Activated CD4-positive, alpha-beta T cell treated with anti-CD3 and anti-CD28 coated beads for 36 hours (primary cell): Measurements from ENCODE around the gene IGFBP2. TPM values are rescaled to one million over a fixed set of nuclear protein-coding genes. Genes with fewer than 3 reads are reported as not detected.

ENCODE experiments used
- ATAC-seq: fragments of 200-7000 bp; cut with Tn5 transposase; one replicate; pipeline ENCODE4 v1.10.0; 2021; ENCODE audit warnings: mild to moderate bottlenecking, moderate library complexity
- CTCF ChIA-PET: fragments of 350-600 bp; sonication (Branson Sonifier 250); formaldehyde crosslinking; loops from one replicate; lab custom pipeline; 2021; ENCODE audit warnings: antibody characterized with exemption; lab: Charles Lee
- POLR2A ChIA-PET: fragments of 350-600 bp; sonication (Branson Sonifier 250); formaldehyde crosslinking; loops from one replicate; lab custom pipeline; 2021; ENCODE audit warnings: antibody characterized with exemption, inconsistent platforms; lab: Charles Lee
- DNase-seq: peaks from one replicate; pipeline ENCODE4 v3.0.0-alpha.2; 2020
- H3K27ac Mint-ChIP-seq: one replicate; pipeline ENCODE4 v1.8.0; 2021; ENCODE audit warnings: mixed read lengths
- H3K27me3 Mint-ChIP-seq: one replicate; pipeline ENCODE4 v1.8.0; 2021; ENCODE audit warnings: mixed read lengths
- H3K36me3 Mint-ChIP-seq: one replicate; pipeline ENCODE4 v1.8.0; 2021; ENCODE audit warnings: low read depth, mixed read lengths
- H3K4me1 Mint-ChIP-seq: one replicate; pipeline ENCODE4 v1.8.0; 2021; ENCODE audit warnings: mixed read lengths
- H3K4me3 Mint-ChIP-seq: one replicate; pipeline ENCODE4 v1.8.0; 2021; ENCODE audit warnings: mild to moderate bottlenecking, moderate library complexity, mixed read lengths
- H3K9me3 Mint-ChIP-seq: one replicate; pipeline ENCODE4 v1.8.0; 2021; ENCODE audit warnings: low read depth, mixed read lengths
- intact Hi-C, 2 experiments: fragments of 100-400 bp; cut with DNase I in 1 of 2; cut with micrococcal nuclease in 1 of 2; formaldehyde crosslinking; loops; one replicate each; pipeline versions ENCODE4 v1.14.2 to v1.15.1; 2022 to 2024; cut with DNase I, micrococcal nuclease
- total RNA-seq, 2 experiments: library from RNA; stranded (reverse); gene quantifications; one replicate each; pipeline ENCODE4 v1.2.3, GENCODE V29; 2021

IGFBP2 gene
- total RNA-seq, 2 experiments from 2014 or later = 9.8 to 11.5 TPM

DNA sequence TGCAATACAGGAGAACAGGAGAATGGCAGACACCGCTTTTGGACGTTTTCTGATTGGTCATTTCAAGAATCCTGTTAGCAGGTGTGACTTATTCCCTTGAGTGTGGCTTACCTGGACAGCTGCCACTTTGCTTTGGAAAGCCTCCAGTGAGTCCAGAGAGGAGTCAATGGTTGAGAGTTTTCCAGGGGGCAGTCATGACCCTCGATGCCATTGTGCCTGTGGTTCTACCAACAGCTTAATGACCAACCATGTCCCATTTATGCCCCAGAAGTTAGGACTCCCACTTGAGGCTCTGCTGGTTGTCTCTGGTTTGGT, 12.4 kb downstream of the IGFBP2 start:
- intact Hi-C loops = no loop called here
- POLR2A ChIA-PET = no interaction called here
- DNase-seq (no peak), ATAC-seq (no peak)
- H3K36me3 Mint-ChIP-seq = no peaks in the 10 kb centered on the region
- H3K27ac Mint-ChIP-seq = no peak overlapping the region
- H3K27me3 Mint-ChIP-seq = peaks cover 2% of the 10 kb centered on the region
- no peak overlapping the region for H3K4me3 Mint-ChIP-seq
- no peaks in the 10 kb centered on the region for H3K9me3 Mint-ChIP-seq
- peaks cover 5% of the 10 kb centered on the region for H3K4me1 Mint-ChIP-seq
- CTCF ChIA-PET = interaction anchor here (1.5 kb wide), 1 partner anchor 39 kb away, joined by 4 read pairs; no protein-coding TSS in a partner anchor

DNA sequence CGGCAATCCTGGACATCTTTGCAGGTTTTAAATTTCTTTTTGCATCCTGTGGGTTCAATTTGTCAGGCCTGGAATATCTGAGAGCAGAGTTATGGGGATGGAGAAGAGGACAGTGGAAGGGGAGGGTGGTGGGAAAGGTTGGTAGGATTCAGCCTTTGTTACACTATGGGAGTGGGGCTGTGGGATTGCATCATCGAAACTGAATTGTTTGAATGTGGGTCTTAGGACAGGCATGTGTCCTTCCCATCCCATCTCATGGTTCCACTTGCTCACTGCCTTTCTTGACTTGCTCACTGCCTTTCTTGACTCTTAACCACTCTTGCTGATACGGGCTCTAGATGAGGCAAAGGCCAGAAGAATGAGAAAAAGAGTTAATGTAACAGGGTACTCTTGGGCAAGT, 12.9 kb downstream of the IGFBP2 start:
- intact Hi-C loops = no loop called here
- Mint-ChIP-seq H3K4me3 (no peak overlapping the region), H3K27ac (no peak overlapping the region), H3K9me3 (no peaks in the 10 kb centered on the region), H3K4me1 (peaks cover 5% of the 10 kb centered on the region), H3K36me3 (no peaks in the 10 kb centered on the region), H3K27me3 (peaks cover 2% of the 10 kb centered on the region)
- ATAC-seq (no peak), DNase-seq (no peak)
- ChIA-PET POLR2A (no interaction called here), CTCF (no interaction called here)

DNA sequence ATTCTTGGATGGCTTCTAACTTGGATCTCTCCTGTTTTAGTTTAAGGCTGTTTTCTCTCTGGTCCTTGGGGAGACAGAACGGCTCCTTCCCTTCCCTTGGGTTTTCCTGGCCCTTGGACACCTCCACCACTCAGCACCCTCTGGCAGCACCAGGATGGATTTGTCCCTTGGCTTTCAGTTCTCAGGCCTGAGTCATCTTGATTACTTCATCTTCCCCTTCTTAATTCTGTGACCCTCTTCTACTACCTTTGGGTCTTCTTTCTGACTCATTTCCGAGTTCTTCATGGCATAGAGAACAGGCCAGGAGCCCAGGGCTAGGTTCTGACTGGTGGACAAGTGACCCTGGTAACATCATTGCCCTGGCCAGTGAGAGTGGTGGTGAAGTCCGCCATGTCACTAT, 14.9 kb downstream of the IGFBP2 start:
- DNase-seq (no peak), ATAC-seq (no peak)
- H3K9me3 Mint-ChIP-seq = no peaks in the 10 kb centered on the region
- no peak overlapping the region for H3K27ac Mint-ChIP-seq
- no peaks in the 10 kb centered on the region for H3K36me3 Mint-ChIP-seq
- intact Hi-C loops = no loop called here
- CTCF ChIA-PET = interaction anchor here (0.5 kb wide), 1 partner anchor 1317 kb away, joined by 3 read pairs; no protein-coding TSS in a partner anchor
- H3K4me3 Mint-ChIP-seq = no peak overlapping the region
- no peaks in the 10 kb centered on the region for H3K27me3 Mint-ChIP-seq
- peaks cover 5% of the 10 kb centered on the region for H3K4me1 Mint-ChIP-seq
- POLR2A ChIA-PET = no interaction called here

DNA sequence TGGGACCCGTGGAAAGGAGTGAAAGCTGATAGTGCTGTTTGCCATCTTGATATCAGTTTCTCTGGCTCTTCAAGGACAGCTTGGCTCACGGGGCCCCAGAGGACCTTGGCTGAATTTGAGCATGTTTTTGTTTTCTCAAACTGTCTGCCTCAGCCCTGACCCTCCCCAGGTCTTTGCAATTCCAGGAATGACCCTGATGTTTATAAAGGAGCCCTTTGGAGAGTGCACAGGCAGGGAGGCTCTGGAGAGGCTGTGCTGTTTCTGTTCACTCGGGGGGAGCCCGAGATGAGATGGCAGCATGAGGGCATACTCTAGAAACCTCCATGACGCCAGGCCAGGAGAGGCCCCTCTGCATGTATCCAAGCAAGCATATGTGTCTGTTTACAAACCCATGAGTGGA, 16.4 kb downstream of the IGFBP2 start:
- H3K9me3 Mint-ChIP-seq = no peaks in the 10 kb centered on the region
- ChIA-PET POLR2A (no interaction called here), CTCF (interaction anchor here (5.3 kb wide), 1 partner anchor 17 kb away, joined by 26 read pairs; no protein-coding TSS in a partner anchor)
- intact Hi-C loops = no loop called here
- no peaks in the 10 kb centered on the region for H3K36me3 Mint-ChIP-seq
- no peaks in the 10 kb centered on the region for H3K27me3 Mint-ChIP-seq
- H3K27ac Mint-ChIP-seq = no peak overlapping the region
- DNase-seq = no peak
- no peak overlapping the region for H3K4me3 Mint-ChIP-seq
- peaks cover 1% of the 10 kb centered on the region for H3K4me1 Mint-ChIP-seq
- no peak for ATAC-seq

- ATAC-seq (no peak), DNase-seq (no peak)
- no peaks in the 10 kb centered on the region for H3K4me1 Mint-ChIP-seq
- no peak overlapping the region for H3K27ac Mint-ChIP-seq
- ChIA-PET POLR2A (no interaction called here), CTCF (interaction anchor here (0.9 to 5.3 kb wide), 2 partner anchors 14 to 16 kb away, joined by 3 to 26 read pairs; no protein-coding TSS in a partner anchor)
- H3K36me3 Mint-ChIP-seq = no peaks in the 10 kb centered on the region
- intact Hi-C loops = no loop called here
- no peaks in the 10 kb centered on the region for H3K9me3 Mint-ChIP-seq
- H3K4me3 Mint-ChIP-seq = no peak overlapping the region
- no peaks in the 10 kb centered on the region for H3K27me3 Mint-ChIP-seq
Observed at GRCh38 chr2:216650626-216651257, 17.5 kb downstream of the IGFBP2 start.

GRCh38 chr2:216651351-216651881, 18.2 kb downstream of the IGFBP2 start:
- no peak overlapping the region for H3K27ac Mint-ChIP-seq
- POLR2A ChIA-PET = no interaction called here

GRCh38 chr2:216652566-216652965, 19.3 kb downstream of the IGFBP2 start:
- Mint-ChIP-seq H3K36me3 (no peaks in the 10 kb centered on the region), H3K4me1 (no peaks in the 10 kb centered on the region), H3K4me3 (no peak overlapping the region), H3K27me3 (no peaks in the 10 kb centered on the region), H3K27ac (no peak overlapping the region), H3K9me3 (no peaks in the 10 kb centered on the region)
- ChIA-PET CTCF (interaction anchor here (2.2 to 5.3 kb wide), 2 partner anchors 14 to 136 kb away, joined by 9 to 26 read pairs; no protein-coding TSS in a partner anchor), POLR2A (no interaction called here)
- DNase-seq = no peak
- no peak for ATAC-seq
- intact Hi-C loops = no loop called here

More at GRCh38 chr2:216651351-216651881, 18.2 kb downstream of the IGFBP2 start:
- Mint-ChIP-seq H3K27me3 (no peaks in the 10 kb centered on the region), H3K4me3 (no peak overlapping the region), H3K9me3 (no peaks in the 10 kb centered on the region), H3K36me3 (no peaks in the 10 kb centered on the region), H3K4me1 (no peaks in the 10 kb centered on the region)
- CTCF ChIA-PET = interaction anchor here (0.9 to 5.3 kb wide), 2 partner anchors 14 to 16 kb away, joined by 3 to 26 read pairs; no protein-coding TSS in a partner anchor
- ATAC-seq (no peak), DNase-seq (no peak)
- intact Hi-C loops = no loop called here

GRCh38 chr2:216653093-216653799, 20.0 kb downstream of the IGFBP2 start:
- Mint-ChIP-seq H3K9me3 (no peaks in the 10 kb centered on the region), H3K27me3 (no peaks in the 10 kb centered on the region), H3K4me3 (no peak overlapping the region), H3K27ac (no peak overlapping the region), H3K36me3 (no peaks in the 10 kb centered on the region), H3K4me1 (no peaks in the 10 kb centered on the region)
- DNase-seq (no peak), ATAC-seq (no peak)
- intact Hi-C loops = no loop called here
- ChIA-PET POLR2A (no interaction called here), CTCF (interaction anchor here (0.7 to 5.3 kb wide), 5 partner anchors 10 to 136 kb away, joined by 3 to 26 read pairs (median 3); no protein-coding TSS in a partner anchor)

DNA sequence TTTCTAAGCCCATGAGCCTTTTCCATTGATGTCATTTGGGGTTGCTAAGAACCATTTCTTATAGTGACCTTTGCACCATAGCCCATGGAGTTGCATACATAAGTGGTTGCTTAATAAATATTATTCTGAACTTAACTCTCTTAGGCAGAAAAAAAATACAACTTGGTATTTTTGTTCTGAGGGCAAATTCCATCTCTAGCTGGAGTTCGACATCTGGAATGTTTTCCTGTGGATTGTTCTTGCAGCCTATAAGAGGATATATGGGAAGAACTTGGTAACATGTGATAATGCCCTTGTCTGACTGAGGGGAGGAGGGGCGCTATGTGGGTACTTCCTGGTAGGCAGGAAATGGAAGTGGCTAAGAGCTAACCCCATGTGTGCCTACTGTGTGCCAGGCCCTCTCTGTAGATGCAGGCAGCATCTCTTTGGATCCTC, 20.7 kb downstream of the IGFBP2 start:
- H3K27me3 Mint-ChIP-seq = no peaks in the 10 kb centered on the region
- ATAC-seq (no peak), DNase-seq (no peak)
- ChIA-PET CTCF (interaction anchor here (1.2 to 5.3 kb wide), 3 partner anchors 13 to 137 kb away, joined by 3 to 26 read pairs (median 9); no protein-coding TSS in a partner anchor), POLR2A (no interaction called here)
- no peak overlapping the region for H3K27ac Mint-ChIP-seq
- no peaks in the 10 kb centered on the region for H3K9me3 Mint-ChIP-seq
- H3K4me3 Mint-ChIP-seq = no peak overlapping the region
- no peaks in the 10 kb centered on the region for H3K4me1 Mint-ChIP-seq
- no peaks in the 10 kb centered on the region for H3K36me3 Mint-ChIP-seq
- intact Hi-C loops = no loop called here

GRCh38 chr2:216654528-216655052, 21.4 kb downstream of the IGFBP2 start:
- Mint-ChIP-seq H3K4me1 (no peaks in the 10 kb centered on the region), H3K27ac (no peak overlapping the region), H3K36me3 (no peaks in the 10 kb centered on the region), H3K4me3 (no peak overlapping the region), H3K9me3 (no peaks in the 10 kb centered on the region), H3K27me3 (no peaks in the 10 kb centered on the region)
- no peak for ATAC-seq
- DNase-seq = no peak
- CTCF ChIA-PET = interaction anchor here (2.2 to 5.3 kb wide), 2 partner anchors 12 to 138 kb away, joined by 9 to 26 read pairs; no protein-coding TSS in a partner anchor
- intact Hi-C loops = no loop called here
- POLR2A ChIA-PET = no interaction called here

GRCh38 chr2:216657086-216657855, 24.1 kb downstream of the IGFBP2 start:
- CTCF ChIA-PET = interaction anchor here (0.5 to 2.1 kb wide), 5 partner anchors 8 to 94 kb away, joined by 3 to 10 read pairs (median 3); no protein-coding TSS in a partner anchor
- POLR2A ChIA-PET = no interaction called here
- DNase-seq = no peak
- H3K27ac Mint-ChIP-seq = no peak overlapping the region
- no peaks in the 10 kb centered on the region for H3K36me3 Mint-ChIP-seq
- intact Hi-C loops = no loop called here
- H3K27me3 Mint-ChIP-seq = no peaks in the 10 kb centered on the region
- H3K9me3 Mint-ChIP-seq = no peaks in the 10 kb centered on the region
- H3K4me3 Mint-ChIP-seq = no peak overlapping the region
- no peaks in the 10 kb centered on the region for H3K4me1 Mint-ChIP-seq
- no peak for ATAC-seq
